Measurements from ENCODE around the gene ITGB6. TPM values are rescaled to one million over a fixed set of nuclear protein-coding genes. Genes with fewer than 3 reads are reported as not detected.
A peak's percentile ranks its signal among the peaks of the same experiment; 100 is the strongest.
"Not testable (repeated sequence)": the region's sequence is repeated elsewhere in the genome, so short reads cannot be mapped to it uniquely, and the experiment has no call there.

The ITGB6 gene
- total and polyA plus RNA-seq, 7 donors = 2.1 to 24.3 (median 4.8) TPM

- Histone ChIP-seq H3K9me3 (no peaks in the 10 kb centered on the region), H3K4me1 (no peaks in the 10 kb centered on the region), H3K27me3 (ENCODE audit: insufficient read depth in 3 of 3, low read length in 2 of 3) (no peaks in the 10 kb centered on the region), H3K4me3 (no peak overlapping the region), H3K36me3 (ENCODE audit: insufficient read depth in 1 of 2, low read depth in 1 of 2) (no peaks in the 10 kb centered on the region), H3K27ac (peak overlapping the region; percentile 56)
- ATAC-seq (peak in 3 of 4 donors; percentile 25 to 54 (median 33)), DNase-seq (no peak)
- intact Hi-C loops (cut with DNase I) = no loop called here
- 40 to 59% (median 40%) methylated on average over 13 of the region's 13 CpGs for WGBS, 3 donors
- TF ChIP-seq, protein P1, sequence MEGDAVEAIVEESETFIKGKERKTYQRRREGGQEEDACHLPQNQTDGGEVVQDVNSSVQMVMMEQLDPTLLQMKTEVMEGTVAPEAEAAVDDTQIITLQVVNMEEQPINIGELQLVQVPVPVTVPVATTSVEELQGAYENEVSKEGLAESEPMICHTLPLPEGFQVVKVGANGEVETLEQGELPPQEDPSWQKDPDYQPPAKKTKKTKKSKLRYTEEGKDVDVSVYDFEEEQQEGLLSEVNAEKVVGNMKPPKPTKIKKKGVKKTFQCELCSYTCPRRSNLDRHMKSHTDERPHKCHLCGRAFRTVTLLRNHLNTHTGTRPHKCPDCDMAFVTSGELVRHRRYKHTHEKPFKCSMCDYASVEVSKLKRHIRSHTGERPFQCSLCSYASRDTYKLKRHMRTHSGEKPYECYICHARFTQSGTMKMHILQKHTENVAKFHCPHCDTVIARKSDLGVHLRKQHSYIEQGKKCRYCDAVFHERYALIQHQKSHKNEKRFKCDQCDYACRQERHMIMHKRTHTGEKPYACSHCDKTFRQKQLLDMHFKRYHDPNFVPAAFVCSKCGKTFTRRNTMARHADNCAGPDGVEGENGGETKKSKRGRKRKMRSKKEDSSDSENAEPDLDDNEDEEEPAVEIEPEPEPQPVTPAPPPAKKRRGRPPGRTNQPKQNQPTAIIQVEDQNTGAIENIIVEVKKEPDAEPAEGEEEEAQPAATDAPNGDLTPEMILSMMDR (IDR thresholded peaks at IDR 0.05) = no peak
Measured at GRCh38 chr2:160157861-160158829, 41.9 kb downstream of the ITGB6 start.

- H3K27me3 ChIP-seq (ENCODE audit: insufficient read depth in 3 of 3, low read length in 2 of 3) = no peaks in the 10 kb centered on the region
- H3K36me3 ChIP-seq (ENCODE audit: insufficient read depth in 1 of 2, low read depth in 1 of 2) = no peaks in the 10 kb centered on the region
- ATAC-seq (peak; percentile 54 to 78 (median 68)), DNase-seq (no peak)
- no peaks in the 10 kb centered on the region for H3K9me3 ChIP-seq
- WGBS, 3 donors = 61 to 72% (median 64%) methylated on average over 2 of the region's 2 CpGs
- intact Hi-C loops (cut with DNase I) = no loop called here
- no peak overlapping the region for H3K4me3 ChIP-seq
- TF ChIP-seq, protein P1 (IDR thresholded peaks at IDR 0.05) = no peak
- H3K27ac ChIP-seq = peak overlapping the region; percentile 56
- H3K4me1 ChIP-seq = no peaks in the 10 kb centered on the region
Measured at GRCh38 chr2:160156665-160157064, 43.4 kb downstream of the ITGB6 start.

- DNase-seq (no peak), ATAC-seq (peak; percentile 52 to 69 (median 60))
- 91 to 95% (median 92%) methylated on average over 4 of the region's 4 CpGs for WGBS, 3 donors
- TF ChIP-seq, protein P1 (IDR thresholded peaks at IDR 0.05) = no peak
- intact Hi-C loops (cut with DNase I) = no loop called here
- Histone ChIP-seq H3K4me1 (no peaks in the 10 kb centered on the region), H3K27me3 (ENCODE audit: insufficient read depth in 3 of 3, low read length in 2 of 3) (no peaks in the 10 kb centered on the region), H3K27ac (peak overlapping the region; percentile 56), H3K4me3 (no peak overlapping the region), H3K36me3 (ENCODE audit: insufficient read depth in 1 of 2, low read depth in 1 of 2) (no peaks in the 10 kb centered on the region), H3K9me3 (no peaks in the 10 kb centered on the region)
Measured at GRCh38 chr2:160156100-160156499, 44.0 kb downstream of the ITGB6 start.

DNA sequence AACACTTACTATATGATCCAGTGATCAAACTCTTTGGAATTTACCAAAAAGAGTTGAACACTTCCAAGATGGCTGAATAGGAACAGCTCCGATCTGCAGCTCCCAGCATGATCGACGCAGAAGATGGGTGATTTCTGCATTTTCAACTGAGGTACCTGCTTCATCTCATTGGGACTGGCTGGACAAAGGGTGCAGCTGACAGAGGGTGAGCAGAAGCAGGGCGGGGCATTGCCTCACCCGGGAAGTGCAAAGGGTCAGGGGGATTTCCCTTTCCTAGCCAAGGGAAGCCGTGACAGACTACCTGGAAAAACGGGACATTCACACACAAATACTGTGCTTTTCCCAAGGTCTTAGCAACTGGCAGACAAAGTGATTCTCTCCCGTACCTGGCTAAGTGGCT is 51.7 kb downstream of the ITGB6 start:
- ATAC-seq; intact Hi-C loops (cut with DNase I); H3K27me3 ChIP-seq (ENCODE audit: insufficient read depth in 3 of 3, low read length in 2 of 3); H3K9me3 ChIP-seq; H3K4me3 ChIP-seq; H3K36me3 ChIP-seq (ENCODE audit: insufficient read depth in 1 of 2, low read depth in 1 of 2); H3K4me1 ChIP-seq; H3K27ac ChIP-seq; DNase-seq: not testable (repeated sequence)
- WGBS, 3 donors = 82 to 85% (median 84%) methylated on average over 8 of the region's 8 CpGs

GRCh38 chr2:160145471-160145870 is 54.6 kb downstream of the ITGB6 start:
- intact Hi-C loops (cut with DNase I) = no loop called here
- H3K27ac ChIP-seq = no peak overlapping the region
- TF ChIP-seq, protein P1 (IDR thresholded peaks at IDR 0.05) = no peak
- WGBS, 3 donors = 69 to 85% (median 73%) methylated on average over 2 of the region's 2 CpGs
- DNase-seq (no peak), ATAC-seq (no peak)
- no peaks in the 10 kb centered on the region for H3K4me1 ChIP-seq
- no peak overlapping the region for H3K4me3 ChIP-seq
- no peaks in the 10 kb centered on the region for H3K27me3 ChIP-seq (ENCODE audit: insufficient read depth in 3 of 3, low read length in 2 of 3)
- H3K9me3 ChIP-seq = no peaks in the 10 kb centered on the region
- H3K36me3 ChIP-seq (ENCODE audit: insufficient read depth in 1 of 2, low read depth in 1 of 2) = peaks cover 0 to 8% of the 10 kb centered on the region in 2 donors

Measured in psoas muscle (tissue), 8 donors.